NOMO-1 treated with DMSO at 0.1 percent for 48 hours (cell line): ENCODE data around the gene PNMT.

Experiments used
- DNase-seq: peaks from one replicate; lab custom pipeline; 2025; ENCODE audit not compliant: unreplicated experiment; lab: John Stamatoyannopoulos, UW

Gene PNMT

GRCh38 chr17:39667945-39668924 is at the start of gene PNMT:
PNMT (plus strand) TSS chr17:39668453; CDS start chr17:39668476, 23 bp downstream.
- DNase-seq = peak; percentile 32

GRCh38 chr17:39618956-39619785 is 49.1 kb upstream of the PNMT start:
- DNase-seq = no peak

GRCh38 chr17:39619786-39620101 is 48.5 kb upstream of the PNMT start:
- DNase-seq = no peak

GRCh38 chr17:39621523-39622379 is 46.5 kb upstream of the PNMT start:
- DNase-seq = peak; percentile 79

- no peak for DNase-seq
Measured at GRCh38 chr17:39622380-39623006, 45.8 kb upstream of the PNMT start.

- DNase-seq = peak; percentile 63
Measured at GRCh38 chr17:39623356-39623950, 44.8 kb upstream of the PNMT start.

GRCh38 chr17:39624313-39624712 is 43.9 kb upstream of the PNMT start:
- DNase-seq = no peak

- no peak for DNase-seq
Measured at GRCh38 chr17:39625198-39625785, 43.0 kb upstream of the PNMT start.

GRCh38 chr17:39626171-39627046 is 41.8 kb upstream of the PNMT start, which contains the start of gene PPP1R1B:
PPP1R1B (plus strand) TSS chr17:39626952; CDS start chr17:39627393, 441 bp downstream.
- DNase-seq = no peak

GRCh38 chr17:39627047-39627711 is 41.1 kb upstream of the PNMT start:
- no peak for DNase-seq

- no peak for DNase-seq
Measured at GRCh38 chr17:39627712-39628516, 40.3 kb upstream of the PNMT start.

- no peak for DNase-seq
Measured at GRCh38 chr17:39628655-39629493, 39.4 kb upstream of the PNMT start.

GRCh38 chr17:39629494-39629880 is 38.8 kb upstream of the PNMT start:
- DNase-seq = no peak

GRCh38 chr17:39629898-39630297 is 38.4 kb upstream of the PNMT start:
- DNase-seq = peak; percentile 85

GRCh38 chr17:39631403-39631802 is 36.9 kb upstream of the PNMT start:
- DNase-seq = no peak

GRCh38 chr17:39632153-39632941 is 35.9 kb upstream of the PNMT start:
- no peak for DNase-seq
